ENCODE measurements around the gene ZNF789. TPM values are rescaled to one million over a fixed set of nuclear protein-coding genes. Genes with fewer than 3 reads are reported as not detected.

The ZNF789 gene
- total and polyA plus RNA-seq, 2 of the 4 experiments (the other 2 are of a cell fraction) = 4.8 to 8.9 TPM

GRCh38 chr7:99493823-99494222 lies 21.1 kb downstream of the ZNF789 start:
- Histone ChIP-seq H2AFZ (replicated peaks; ENCODE audit: low read length, poor library complexity) (no peak overlapping the region), H2AK9ac (replicated peaks; ENCODE audit: low read depth, low read length, poor library complexity) (no peak overlapping the region), H3K4me3 (ENCODE audit: insufficient read depth, low read depth, low read length) (no peak overlapping the region), H3K79me1 (ENCODE audit: low read depth in 1 of 2, low read length in 2 of 2) (peaks cover 23 to 28% of the 10 kb centered on the region in 2 experiments; a peak in 3 of 4 replicates), H3K4me2 (ENCODE audit: low read depth, low read length) (no peak overlapping the region), H3K14ac (replicated peaks; ENCODE audit: low read depth, low read length) (no peak overlapping the region), H3K27me3 (ENCODE audit: control insufficient read depth, insufficient read depth, low read length) (no peaks in the 10 kb centered on the region), H3K56ac (ENCODE audit: extremely low read depth, insufficient read depth, low read length) (no peak overlapping the region), H3K9me3 (ENCODE audit: control insufficient read depth, insufficient read depth, low read length) (peaks cover 26% of the 10 kb centered on the region), H2BK120ac (ENCODE audit: low read depth, low read length) (no peak overlapping the region), H4K91ac (ENCODE audit: insufficient read depth, low read depth, low read length) (no peak overlapping the region), H3K4ac (ENCODE audit: low read depth, low read length) (no peak overlapping the region), H3K9me1 (ENCODE audit: insufficient read depth, low read length) (0 out of 2 replicates have a peak, but pooled peaks cover 4% of the 10 kb centered on the region), H4K8ac (ENCODE audit: low read depth in 2 of 2, low read length in 2 of 2) (no peak overlapping the region), H2BK20ac (ENCODE audit: low read depth, low read length) (no peak overlapping the region), H3K18ac (ENCODE audit: low read depth, low read length) (no peak overlapping the region), H2BK5ac (ENCODE audit: low read depth, low read length, poor library complexity, severe bottlenecking) (no peak overlapping the region), H4K20me1 (ENCODE audit: insufficient read depth, low read length) (peaks cover 8% of the 10 kb centered on the region; the same call in 1 of the 2 replicates), H3K23ac (ENCODE audit: low read depth, low read length) (no peak overlapping the region), H3K9ac (ENCODE audit: low read depth, low read length) (no peak overlapping the region), H2BK15ac (ENCODE audit: low read depth, low read length) (no peak overlapping the region), H2AK5ac (ENCODE audit: low read depth, low read length) (no peak overlapping the region), H3K36me3 (ENCODE audit: control insufficient read depth, insufficient read depth, low read length) (peaks cover 36% of the 10 kb centered on the region), H4K5ac (ENCODE audit: low read depth, low read length) (no peak overlapping the region), H3K27ac (ENCODE audit: insufficient read depth, low read length) (no peak overlapping the region), H3K4me1 (ENCODE audit: control insufficient read depth, insufficient read depth, low read length) (peaks cover 3% of the 10 kb centered on the region)
- ATAC-seq (ENCODE audit: low read depth) (no peak), DNase-seq (no peak)
- WGBS, 2 experiments (ENCODE audit: extremely low coverage in 2 of 2, insufficient read length in 1 of 2) = no CpG with 5 or more reads among the region's 6 CpGs
- dilution Hi-C loops (cut with HindIII; ENCODE audit: low sequenced_read_pairs, unreplicated experiment) = no loop called here
- TF ChIP-seq NFE2L2 (IDR thresholded peaks at IDR 0.05; ENCODE audit: low read depth, low read length) = no peak
- no peak for TF ChIP-seq RCOR1 (IDR thresholded peaks at IDR 0.05; ENCODE audit: insufficient replicate concordance, low read length)
- no peak for TF ChIP-seq RFX5 (IDR thresholded peaks at IDR 0.05; ENCODE audit: low read depth, low read length)
- no peak for TF ChIP-seq RAD21 (IDR thresholded peaks at IDR 0.05; ENCODE audit: low read length)
- TF ChIP-seq FOS (IDR thresholded peaks at IDR 0.05; ENCODE audit: low read depth, low read length) = no peak
- TF ChIP-seq BHLHE40 (IDR thresholded peaks at IDR 0.05; ENCODE audit: low read depth, low read length) = no peak
- no peak for TF ChIP-seq CEBPB (IDR thresholded peaks at IDR 0.05; ENCODE audit: low read depth, low read length)
- TF ChIP-seq, protein P1, sequence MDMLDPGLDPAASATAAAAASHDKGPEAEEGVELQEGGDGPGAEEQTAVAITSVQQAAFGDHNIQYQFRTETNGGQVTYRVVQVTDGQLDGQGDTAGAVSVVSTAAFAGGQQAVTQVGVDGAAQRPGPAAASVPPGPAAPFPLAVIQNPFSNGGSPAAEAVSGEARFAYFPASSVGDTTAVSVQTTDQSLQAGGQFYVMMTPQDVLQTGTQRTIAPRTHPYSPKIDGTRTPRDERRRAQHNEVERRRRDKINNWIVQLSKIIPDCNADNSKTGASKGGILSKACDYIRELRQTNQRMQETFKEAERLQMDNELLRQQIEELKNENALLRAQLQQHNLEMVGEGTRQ (IDR thresholded peaks at IDR 0.05; ENCODE audit: low read depth, low read length) = no peak
- TF ChIP-seq, protein P2, sequence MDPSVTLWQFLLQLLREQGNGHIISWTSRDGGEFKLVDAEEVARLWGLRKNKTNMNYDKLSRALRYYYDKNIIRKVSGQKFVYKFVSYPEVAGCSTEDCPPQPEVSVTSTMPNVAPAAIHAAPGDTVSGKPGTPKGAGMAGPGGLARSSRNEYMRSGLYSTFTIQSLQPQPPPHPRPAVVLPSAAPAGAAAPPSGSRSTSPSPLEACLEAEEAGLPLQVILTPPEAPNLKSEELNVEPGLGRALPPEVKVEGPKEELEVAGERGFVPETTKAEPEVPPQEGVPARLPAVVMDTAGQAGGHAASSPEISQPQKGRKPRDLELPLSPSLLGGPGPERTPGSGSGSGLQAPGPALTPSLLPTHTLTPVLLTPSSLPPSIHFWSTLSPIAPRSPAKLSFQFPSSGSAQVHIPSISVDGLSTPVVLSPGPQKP (IDR thresholded peaks at IDR 0.05; ENCODE audit: borderline replicate concordance, low read depth, low read length) = no peak
- no peak for TF ChIP-seq SMC3 (IDR thresholded peaks at IDR 0.05; ENCODE audit: low read depth, low read length)
- TF ChIP-seq MAFK (IDR thresholded peaks at IDR 0.05; ENCODE audit: low read depth, low read length) = no peak
- TF ChIP-seq CTCF (conservative IDR thresholded peaks at IDR 0.05; ENCODE audit: low read depth, low read length) = no peak
- no peak for TF ChIP-seq MAZ (IDR thresholded peaks at IDR 0.05; ENCODE audit: borderline replicate concordance, low read depth, low read length)
- no peak for TF ChIP-seq CHD1 (IDR thresholded peaks at IDR 0.05; ENCODE audit: low read depth, low read length)
- TF ChIP-seq MXI1 (IDR thresholded peaks at IDR 0.05; ENCODE audit: borderline replicate concordance, low read depth, low read length) = no peak
- TF ChIP-seq POLR2A (IDR thresholded peaks at IDR 0.05; ENCODE audit: low read depth, low read length) = no peak
- intact Hi-C loops (cut with micrococcal nuclease) = no loop called here
- in situ Hi-C loops (cut with MboI; ENCODE audit: low sequenced_read_pairs) = no loop called here
- ChIA-PET POLR2A (ENCODE audit: unreplicated experiment) (no interaction called here), CTCF (interaction anchor here (0.6 kb wide), 1 partner anchor 11 kb away, joined by 3 read pairs; no protein-coding TSS in a partner anchor)
- BruUV-seq (replicated peaks) = no TSS peak
